Activated CD8-positive, alpha-beta memory T cell treated with anti-CD3 and anti-CD28 coated beads for 4 hours (primary cell): ENCODE measurements around the gene EEPD1.

Experiments used
- DNase-seq, 2 donors: peaks; one replicate each; pipeline ENCODE4 v3.0.0-alpha.2; 2020; ENCODE audit warnings: low read depth in 2 of 2

EEPD1 gene

GRCh38 chr7:36299223-36299774, 146.2 kb downstream of the EEPD1 start:
- no peak for DNase-seq

GRCh38 chr7:36299823-36300341, 146.8 kb downstream of the EEPD1 start:
- DNase-seq = no peak

DNA sequence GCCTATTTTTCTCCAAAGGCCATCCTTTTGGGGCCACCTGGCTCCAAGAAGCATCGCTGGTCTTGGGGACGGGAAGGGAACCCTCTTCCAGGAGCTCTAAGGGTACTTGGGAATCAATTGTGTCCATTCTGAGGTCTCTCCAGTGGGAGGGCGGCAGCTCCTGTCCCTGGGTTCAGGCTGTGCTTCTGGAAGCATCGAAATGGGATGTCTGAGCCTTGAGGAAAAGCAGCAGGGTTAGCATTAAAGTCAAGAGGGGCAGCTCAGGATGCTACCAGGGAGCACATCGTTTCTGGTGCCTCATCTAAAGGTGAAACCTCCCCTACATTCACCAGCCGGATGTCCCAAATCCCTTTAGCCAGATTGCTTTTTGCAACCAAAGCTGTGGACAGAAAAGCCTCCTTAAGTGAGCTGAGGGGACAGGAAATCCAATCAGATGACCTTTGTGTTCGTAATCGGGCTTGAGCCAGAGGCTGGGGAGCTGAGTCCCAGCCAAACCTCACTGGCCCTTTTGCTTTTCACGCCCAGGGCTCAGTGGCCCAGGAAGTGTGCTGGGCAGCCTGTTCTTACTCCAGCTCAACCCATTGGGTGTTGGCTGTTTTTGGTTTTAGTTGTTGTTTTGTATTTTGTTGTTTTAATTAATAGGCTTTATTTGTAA, 147.8 kb downstream of the EEPD1 start:
- no peak for DNase-seq

DNA sequence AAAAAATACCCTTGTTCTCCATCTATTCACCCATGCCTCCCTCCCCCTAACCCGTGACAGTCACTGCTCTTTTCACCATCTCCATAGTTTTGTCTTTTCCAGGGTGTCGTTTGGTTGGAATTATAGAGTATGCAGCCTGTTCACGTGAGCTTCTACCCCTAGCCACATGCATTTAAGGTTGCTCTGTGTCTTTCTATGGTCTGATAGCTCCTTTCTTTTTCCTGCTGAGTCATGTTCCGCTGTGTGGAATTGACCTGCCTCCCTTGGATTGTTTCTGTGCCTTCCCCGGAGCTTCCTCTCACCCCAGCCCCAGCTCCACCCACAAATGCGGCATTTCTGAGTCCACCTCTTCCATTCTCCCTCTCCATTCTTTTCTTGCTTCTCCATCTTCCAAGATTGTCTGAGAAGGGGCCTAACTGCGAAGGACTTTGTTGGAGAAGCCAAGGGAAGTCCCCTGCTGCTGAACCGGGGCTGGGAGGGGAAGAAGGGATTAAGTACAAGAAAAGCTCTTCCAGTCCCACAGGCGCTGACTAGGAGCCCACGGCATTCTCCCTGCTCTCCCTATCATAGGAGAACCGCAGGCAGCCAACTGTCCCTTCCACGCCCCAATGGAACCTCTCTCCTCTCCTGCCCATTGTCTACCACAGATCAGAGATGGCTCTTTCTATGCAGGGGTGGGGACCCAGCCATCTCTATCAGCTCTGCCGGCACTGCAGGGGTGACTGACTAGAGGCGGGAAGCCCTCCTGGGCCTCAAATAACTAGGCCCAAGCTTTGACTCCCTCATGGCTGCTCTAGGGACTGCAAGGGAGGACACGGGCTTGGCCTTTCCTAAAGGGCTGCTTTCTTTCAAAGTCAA, 149.1 kb downstream of the EEPD1 start:
- DNase-seq = no peak

- DNase-seq = no peak
Measured at GRCh38 chr7:36303202-36304098, 150.4 kb downstream of the EEPD1 start.

DNA sequence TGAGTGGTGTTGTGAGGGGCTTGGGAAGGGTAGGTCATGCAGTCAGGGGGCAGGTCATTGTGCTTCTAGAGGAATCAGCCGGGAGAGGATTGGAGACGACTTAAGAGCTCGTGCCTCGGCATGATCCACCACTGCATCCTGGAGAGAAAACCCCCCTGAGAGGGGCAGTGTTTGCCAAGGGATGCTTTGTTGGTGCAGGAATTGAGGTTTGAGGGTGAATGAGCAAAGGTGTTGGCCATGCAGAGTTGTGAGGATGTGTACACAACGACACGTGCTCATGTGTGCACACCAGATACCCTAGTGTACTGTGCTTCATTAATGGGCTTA, 151.0 kb downstream of the EEPD1 start:
- no peak for DNase-seq

- DNase-seq = no peak
Measured at GRCh38 chr7:36305226-36305625, 152.2 kb downstream of the EEPD1 start.

DNA sequence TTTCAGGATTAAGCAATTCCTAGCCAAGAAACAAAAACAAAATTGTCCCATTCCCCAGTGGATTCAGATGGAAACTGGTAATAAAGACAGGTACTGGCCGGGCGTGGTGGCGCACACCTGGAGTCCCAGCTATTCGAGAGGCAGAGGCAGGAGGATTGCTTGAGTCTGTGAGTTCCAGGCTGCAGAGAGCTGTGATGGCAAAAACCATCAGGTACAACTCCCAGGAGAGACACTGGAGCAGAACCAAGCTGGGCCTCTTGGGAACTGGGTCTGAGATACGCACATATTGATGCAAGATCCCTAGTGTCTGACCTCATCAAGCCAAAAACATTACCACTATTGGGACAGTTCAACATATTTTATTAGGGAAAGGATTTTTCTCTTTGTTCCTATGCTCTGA, 152.6 kb downstream of the EEPD1 start:
- no peak for DNase-seq

DNA sequence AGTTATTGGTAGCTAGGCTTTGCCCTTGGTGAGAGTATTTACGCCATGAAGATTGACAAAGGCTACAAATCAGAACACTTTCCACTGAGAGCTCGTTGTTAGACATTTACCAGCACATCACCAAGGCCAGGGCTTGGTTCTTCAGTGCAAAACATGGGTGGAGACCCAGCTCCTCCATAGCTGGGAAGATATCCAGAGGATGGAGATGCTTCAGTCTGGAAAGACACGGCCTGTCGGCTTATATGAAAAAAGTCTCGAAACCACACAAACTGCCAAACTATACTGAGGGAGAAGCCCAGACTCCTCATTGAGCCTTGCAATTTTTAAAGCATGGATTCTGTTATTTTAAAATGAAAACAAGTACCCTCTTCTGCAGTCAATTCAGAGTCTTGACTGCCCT, 153.2 kb downstream of the EEPD1 start:
- DNase-seq = no peak

DNA sequence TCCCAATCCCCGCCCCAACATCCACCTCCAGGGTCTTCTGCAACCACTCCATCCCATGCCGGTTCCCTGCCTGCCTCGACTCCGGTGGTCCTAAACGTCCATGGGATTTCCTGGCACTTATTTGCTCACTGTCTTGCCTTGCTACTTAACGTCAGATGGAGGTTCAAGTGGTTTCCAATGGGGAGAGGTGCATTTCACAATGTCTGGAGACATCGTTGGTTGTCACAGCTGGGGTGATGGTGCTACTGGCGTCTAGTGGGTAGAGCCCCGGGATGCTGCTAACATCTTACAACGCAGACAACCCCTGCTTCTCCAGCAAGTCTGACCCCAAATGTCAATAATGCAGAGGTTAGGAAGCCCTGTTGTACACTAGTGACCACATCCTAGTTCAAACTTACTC, 153.7 kb downstream of the EEPD1 start:
- DNase-seq = no peak

GRCh38 chr7:36308031-36308430, 155.0 kb downstream of the EEPD1 start:
- no peak for DNase-seq

DNA sequence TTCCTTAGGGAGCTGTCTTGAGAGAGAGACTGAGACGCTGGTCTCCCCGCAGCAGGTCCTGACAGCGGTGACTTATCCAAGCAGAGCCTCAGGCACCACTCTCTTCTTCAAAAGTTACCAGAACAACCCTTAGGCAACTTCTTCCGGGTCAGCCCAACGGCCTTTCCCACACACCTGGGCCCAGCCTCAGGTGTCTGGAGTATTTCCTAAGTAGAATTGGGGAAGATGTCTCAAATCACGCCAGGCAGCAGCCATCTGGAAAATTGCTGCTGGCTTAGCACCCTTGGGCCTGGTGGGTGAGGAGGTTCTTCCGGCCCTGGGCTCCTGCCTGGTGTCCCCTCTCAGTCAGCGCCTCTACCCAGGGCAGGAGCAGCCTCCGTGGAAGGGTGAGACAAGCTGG, 156.2 kb downstream of the EEPD1 start:
- no peak for DNase-seq

DNA sequence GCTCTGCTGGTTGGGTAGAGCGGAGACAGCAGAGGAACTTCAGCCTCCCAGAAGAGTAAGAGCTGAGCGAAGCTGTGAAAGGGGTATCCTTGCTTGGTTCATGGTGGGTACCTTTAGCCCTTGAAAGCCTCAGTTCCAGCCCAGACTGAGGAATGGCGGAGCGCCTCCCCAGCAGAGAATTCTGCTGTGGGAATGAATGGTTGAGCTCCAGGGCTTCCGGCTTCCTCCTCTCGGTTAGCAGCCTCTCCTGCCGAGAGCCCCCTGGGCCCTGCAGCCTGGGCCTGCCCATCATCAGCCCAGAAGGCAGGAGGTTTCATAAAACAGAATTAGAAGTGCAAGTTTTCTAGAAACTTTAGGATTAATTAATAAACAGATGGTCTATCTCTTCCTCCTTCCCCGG, 156.7 kb downstream of the EEPD1 start:
- DNase-seq = no peak

- DNase-seq = no peak
Measured at GRCh38 chr7:36310897-36311296, 157.8 kb downstream of the EEPD1 start.

GRCh38 chr7:36311539-36311938, 158.5 kb downstream of the EEPD1 start:
- DNase-seq = no peak

DNA sequence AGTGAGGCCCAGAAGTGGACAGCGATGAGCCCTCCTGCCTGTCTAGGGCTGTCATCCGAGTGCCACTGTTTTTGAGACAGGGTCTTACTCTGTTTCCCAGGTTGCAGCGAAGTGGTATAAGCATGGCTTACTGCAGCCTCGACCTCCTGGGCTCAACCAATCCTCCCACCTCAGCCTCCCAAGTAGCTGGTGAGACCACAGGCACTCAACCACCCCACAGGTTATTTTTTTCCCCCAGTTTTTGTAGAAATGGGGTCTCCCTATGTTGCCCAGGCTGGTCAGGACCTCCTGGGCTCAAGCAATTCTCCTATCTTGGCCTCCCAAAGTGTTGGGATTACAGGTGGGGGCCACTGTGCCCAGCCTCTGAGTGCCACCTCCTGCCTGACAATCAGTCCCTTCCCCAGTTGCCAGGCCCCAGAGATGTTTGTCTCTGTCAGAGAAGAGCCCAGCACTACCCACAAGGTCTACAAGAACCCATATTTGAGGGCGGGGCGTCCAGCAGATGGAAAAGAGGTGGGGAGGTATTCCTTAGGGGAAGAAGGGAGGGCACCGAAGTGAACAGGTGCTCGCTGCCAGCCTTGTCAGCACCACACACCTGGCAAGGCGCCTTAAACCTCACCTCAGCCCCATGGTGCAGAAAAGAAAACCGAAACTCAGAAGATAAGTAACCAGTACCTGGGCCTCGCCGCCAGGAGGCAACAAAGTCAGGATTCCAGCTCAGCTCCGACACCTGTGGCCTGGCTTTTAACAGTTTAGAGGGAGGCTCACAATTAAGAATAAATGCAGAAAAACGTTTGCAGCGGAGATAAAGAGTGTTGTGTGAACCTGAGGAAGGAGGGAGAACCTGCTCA, 159.2 kb downstream of the EEPD1 start:
- no peak for DNase-seq

- no peak for DNase-seq
Measured at GRCh38 chr7:36312915-36313334, 159.9 kb downstream of the EEPD1 start.

- no peak for DNase-seq
Measured at GRCh38 chr7:36313607-36314006, 160.6 kb downstream of the EEPD1 start.

GRCh38 chr7:36314491-36314890, 161.4 kb downstream of the EEPD1 start:
- DNase-seq = no peak

DNA sequence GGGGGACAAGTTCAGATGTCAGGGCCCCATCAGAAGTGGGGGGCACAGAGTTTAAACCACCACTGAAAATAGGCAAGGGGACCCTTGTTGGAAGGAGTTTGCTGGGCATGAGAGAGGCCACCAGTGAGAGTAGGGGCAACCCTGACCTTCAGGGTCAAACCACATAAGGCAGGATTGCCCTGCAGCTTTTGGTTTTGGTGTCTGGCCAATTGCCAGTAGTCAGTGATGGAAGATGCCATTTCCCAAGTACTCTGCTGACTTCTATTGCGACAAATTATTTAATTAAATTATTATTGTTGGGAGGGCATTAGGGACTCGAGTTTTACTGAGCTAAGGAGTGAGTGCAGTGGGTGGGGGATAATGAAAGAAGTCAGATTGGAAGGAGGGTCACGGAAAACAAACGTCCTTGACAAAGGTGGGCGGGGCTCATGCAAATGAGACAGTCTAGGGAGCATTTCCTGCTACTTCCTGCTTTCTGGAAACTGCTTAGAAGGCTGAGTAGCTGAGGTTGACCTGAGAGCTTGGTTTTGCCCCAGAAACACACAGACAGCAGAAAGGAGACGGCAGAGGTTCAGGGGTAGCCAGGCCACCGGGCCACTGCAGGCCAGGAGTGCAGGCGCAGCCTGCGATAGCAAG, 162.4 kb downstream of the EEPD1 start:
- DNase-seq = no peak

- no peak for DNase-seq
Measured at GRCh38 chr7:36316319-36316718, 163.3 kb downstream of the EEPD1 start.
